ENCODE results near the gene KLHL22. TPM values are rescaled to one million over a fixed set of nuclear protein-coding genes. Genes with fewer than 3 reads are reported as not detected.
A peak's percentile ranks its signal among the peaks of the same experiment; 100 is the strongest.
"Not testable (repeated sequence)": the region's sequence is repeated elsewhere in the genome, so short reads cannot be mapped to it uniquely, and the experiment has no call there.

KLHL22 gene
- total RNA-seq, 1 experiment from 2014 or later: 14.5 TPM

DNA sequence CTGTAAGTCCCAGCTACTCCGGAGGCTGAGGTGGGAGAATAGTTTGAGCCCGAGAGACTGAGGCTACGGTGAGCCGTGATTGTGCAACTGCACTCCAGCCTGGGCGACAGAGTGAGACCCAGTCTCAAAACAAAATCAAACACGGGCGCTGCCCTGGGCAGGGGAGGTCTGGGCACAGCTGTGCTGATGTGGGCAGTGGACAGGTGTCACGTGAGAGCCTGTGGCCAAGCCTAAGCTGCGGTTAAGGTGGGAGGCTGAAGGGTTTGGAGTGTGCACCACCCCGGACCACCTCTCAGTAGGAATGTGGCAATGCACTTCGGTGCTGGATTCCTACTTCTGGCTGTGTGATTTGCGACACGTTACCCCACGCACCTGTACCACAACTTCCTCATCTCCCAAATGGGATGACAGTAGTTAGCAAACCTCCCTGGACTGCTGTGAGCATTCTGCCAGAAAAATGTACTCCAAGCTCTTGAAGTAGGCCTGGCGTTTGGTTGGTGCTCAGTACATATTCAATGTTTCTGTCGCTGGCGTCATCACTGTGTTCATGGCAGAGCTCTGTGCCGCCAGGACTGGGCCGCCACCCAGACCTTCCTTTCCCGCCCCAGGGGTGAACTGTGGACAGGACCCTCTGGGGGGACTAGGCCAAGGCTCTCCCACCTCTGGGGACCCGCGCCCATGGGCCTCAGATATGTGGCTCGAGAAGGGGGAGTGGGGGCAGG is 102.5 kb downstream of the KLHL22 start:
- no peak; the same call in 1 of the 2 replicates for ATAC-seq
- peak overlapping the region; percentile 69 to 72 for H3K4me3 ChIP-seq (ENCODE audit: low read depth in 2 of 2, low read length in 2 of 2)
- H3K9me3 ChIP-seq (ENCODE audit: control insufficient read depth, insufficient read depth, low read depth, low read length): no peaks in the 10 kb centered on the region
- POLR2A ChIA-PET: interaction anchor here (0.6 kb wide), 2 partner anchors 17 to 30 kb away, joined by 5 to 9 read pairs; no protein-coding TSS in a partner anchor
- peak overlapping the region; percentile 86 for H3K27ac ChIP-seq (ENCODE audit: low read length)
- no peak for DNase-seq (ENCODE audit: low read depth, low spot score)
- no peaks in the 10 kb centered on the region; the same call in 1 of the 2 replicates for H3K36me3 ChIP-seq (ENCODE audit: control insufficient read depth, insufficient read depth, low read length)
- TF ChIP-seq, protein P1, sequence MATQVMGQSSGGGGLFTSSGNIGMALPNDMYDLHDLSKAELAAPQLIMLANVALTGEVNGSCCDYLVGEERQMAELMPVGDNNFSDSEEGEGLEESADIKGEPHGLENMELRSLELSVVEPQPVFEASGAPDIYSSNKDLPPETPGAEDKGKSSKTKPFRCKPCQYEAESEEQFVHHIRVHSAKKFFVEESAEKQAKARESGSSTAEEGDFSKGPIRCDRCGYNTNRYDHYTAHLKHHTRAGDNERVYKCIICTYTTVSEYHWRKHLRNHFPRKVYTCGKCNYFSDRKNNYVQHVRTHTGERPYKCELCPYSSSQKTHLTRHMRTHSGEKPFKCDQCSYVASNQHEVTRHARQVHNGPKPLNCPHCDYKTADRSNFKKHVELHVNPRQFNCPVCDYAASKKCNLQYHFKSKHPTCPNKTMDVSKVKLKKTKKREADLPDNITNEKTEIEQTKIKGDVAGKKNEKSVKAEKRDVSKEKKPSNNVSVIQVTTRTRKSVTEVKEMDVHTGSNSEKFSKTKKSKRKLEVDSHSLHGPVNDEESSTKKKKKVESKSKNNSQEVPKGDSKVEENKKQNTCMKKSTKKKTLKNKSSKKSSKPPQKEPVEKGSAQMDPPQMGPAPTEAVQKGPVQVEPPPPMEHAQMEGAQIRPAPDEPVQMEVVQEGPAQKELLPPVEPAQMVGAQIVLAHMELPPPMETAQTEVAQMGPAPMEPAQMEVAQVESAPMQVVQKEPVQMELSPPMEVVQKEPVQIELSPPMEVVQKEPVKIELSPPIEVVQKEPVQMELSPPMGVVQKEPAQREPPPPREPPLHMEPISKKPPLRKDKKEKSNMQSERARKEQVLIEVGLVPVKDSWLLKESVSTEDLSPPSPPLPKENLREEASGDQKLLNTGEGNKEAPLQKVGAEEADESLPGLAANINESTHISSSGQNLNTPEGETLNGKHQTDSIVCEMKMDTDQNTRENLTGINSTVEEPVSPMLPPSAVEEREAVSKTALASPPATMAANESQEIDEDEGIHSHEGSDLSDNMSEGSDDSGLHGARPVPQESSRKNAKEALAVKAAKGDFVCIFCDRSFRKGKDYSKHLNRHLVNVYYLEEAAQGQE (IDR thresholded peaks at IDR 0.05; ENCODE audit: insufficient read depth in 1 of 2, low read depth in 2 of 2, low read length in 1 of 2): no peak
- TF ChIP-seq SIN3A (IDR thresholded peaks at IDR 0.05; ENCODE audit: borderline replicate concordance, insufficient read depth, low read depth, low read length): no peak
- no peak for TF ChIP-seq TCF7L2 (IDR thresholded peaks at IDR 0.05; ENCODE audit: low read depth, low read length)
- TF ChIP-seq, protein P2, sequence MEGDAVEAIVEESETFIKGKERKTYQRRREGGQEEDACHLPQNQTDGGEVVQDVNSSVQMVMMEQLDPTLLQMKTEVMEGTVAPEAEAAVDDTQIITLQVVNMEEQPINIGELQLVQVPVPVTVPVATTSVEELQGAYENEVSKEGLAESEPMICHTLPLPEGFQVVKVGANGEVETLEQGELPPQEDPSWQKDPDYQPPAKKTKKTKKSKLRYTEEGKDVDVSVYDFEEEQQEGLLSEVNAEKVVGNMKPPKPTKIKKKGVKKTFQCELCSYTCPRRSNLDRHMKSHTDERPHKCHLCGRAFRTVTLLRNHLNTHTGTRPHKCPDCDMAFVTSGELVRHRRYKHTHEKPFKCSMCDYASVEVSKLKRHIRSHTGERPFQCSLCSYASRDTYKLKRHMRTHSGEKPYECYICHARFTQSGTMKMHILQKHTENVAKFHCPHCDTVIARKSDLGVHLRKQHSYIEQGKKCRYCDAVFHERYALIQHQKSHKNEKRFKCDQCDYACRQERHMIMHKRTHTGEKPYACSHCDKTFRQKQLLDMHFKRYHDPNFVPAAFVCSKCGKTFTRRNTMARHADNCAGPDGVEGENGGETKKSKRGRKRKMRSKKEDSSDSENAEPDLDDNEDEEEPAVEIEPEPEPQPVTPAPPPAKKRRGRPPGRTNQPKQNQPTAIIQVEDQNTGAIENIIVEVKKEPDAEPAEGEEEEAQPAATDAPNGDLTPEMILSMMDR (IDR thresholded peaks at IDR 0.05): no peak
- no peak for TF ChIP-seq POLR2AphosphoS5 (IDR thresholded peaks at IDR 0.05; ENCODE audit: low read depth, low read length)
- H3K27me3 ChIP-seq (ENCODE audit: control insufficient read depth, insufficient read depth, low read length): no peaks in the 10 kb centered on the region
- peaks cover 5% of the 10 kb centered on the region; the same call in 1 of the 2 replicates for H3K4me1 ChIP-seq (ENCODE audit: control insufficient read depth, insufficient read depth, low read length)
- no TSS peak for BruUV-seq (replicated peaks)
- in situ Hi-C loops (cut with HindIII; ENCODE audit: low pct_unique_long_range_greater_than_20kb, low sequenced_read_pairs): no loop called here
- intact Hi-C loops (cut with micrococcal nuclease; ENCODE audit: unreplicated experiment): no loop called here
- CTCF ChIA-PET: no interaction called here

DNA sequence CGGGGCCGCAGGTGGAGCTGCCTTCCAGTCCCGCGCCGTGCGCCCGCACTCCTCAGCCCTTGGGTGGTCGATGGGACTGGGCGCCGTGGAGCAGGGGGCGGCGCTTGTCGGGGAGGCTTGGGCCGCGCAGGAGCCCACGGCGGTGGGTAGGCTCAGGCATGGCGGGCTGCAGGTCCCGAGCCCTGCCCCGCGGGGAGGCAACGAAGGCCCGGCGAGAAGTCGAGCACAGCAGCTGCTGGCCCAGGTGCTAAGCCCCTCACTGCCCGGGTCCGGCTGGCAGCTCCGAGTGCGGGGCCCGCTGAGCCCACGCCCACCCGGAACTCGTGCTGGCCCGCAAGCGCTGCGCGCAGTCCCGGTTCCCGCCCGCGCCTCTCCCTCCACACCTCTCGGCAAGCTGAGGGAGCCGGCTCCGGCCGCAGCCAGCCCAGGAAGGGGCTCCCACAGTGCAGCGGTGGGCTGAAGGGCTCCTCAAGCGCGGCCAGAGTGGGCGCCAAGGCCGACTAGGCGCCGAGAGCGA is 103.2 kb downstream of the KLHL22 start:
- H3K27ac ChIP-seq (ENCODE audit: low read length): not testable (repeated sequence)

More for the DNA sequence above, 103.2 kb downstream of the KLHL22 start:
- CTCF ChIA-PET; intact Hi-C loops (cut with micrococcal nuclease; ENCODE audit: unreplicated experiment); DNase-seq (ENCODE audit: low read depth, low spot score); POLR2A ChIA-PET; BruUV-seq (replicated peaks); H3K27me3 ChIP-seq (ENCODE audit: control insufficient read depth, insufficient read depth, low read length); H3K4me1 ChIP-seq (ENCODE audit: control insufficient read depth, insufficient read depth, low read length); ATAC-seq; in situ Hi-C loops (cut with HindIII; ENCODE audit: low pct_unique_long_range_greater_than_20kb, low sequenced_read_pairs); H3K4me3 ChIP-seq (ENCODE audit: low read depth in 2 of 2, low read length in 2 of 2); H3K9me3 ChIP-seq (ENCODE audit: control insufficient read depth, insufficient read depth, low read depth, low read length); H3K36me3 ChIP-seq (ENCODE audit: control insufficient read depth, insufficient read depth, low read length): not testable (repeated sequence)

Other genes with a start within 250 kb of the KLHL22 start
- 16.3 TPM for gene RTN4R, start 227.5 kb downstream of the KLHL22 start, total RNA-seq (2021; ENCODE audit: unreplicated experiment)
- 43.5 TPM for gene DGCR6L, start 175.7 kb downstream of the KLHL22 start, total RNA-seq (2021; ENCODE audit: unreplicated experiment)
- gene ZNF74, start 101.6 kb downstream of the KLHL22 start, total RNA-seq (2021; ENCODE audit: unreplicated experiment): 13.2 TPM
- gene SCARF2, start 58.0 kb downstream of the KLHL22 start, total RNA-seq (2021; ENCODE audit: unreplicated experiment): 3.2 TPM
- 59.3 TPM for gene MED15, start 11.8 kb upstream of the KLHL22 start, total RNA-seq (2021; ENCODE audit: unreplicated experiment)

Measured in Panc1 (cell line).